PFSK-1 (cell line): ENCODE data around the gene SARDH.

ENCODE experiments used
- FOXP2 ChIP-seq: optimal IDR thresholded peaks from 2 replicates; pipeline ENCODE3; 2011; ENCODE audit warnings: borderline replicate concordance, control low read depth, inconsistent platforms; ENCODE audit not compliant: insufficient read depth; ENCODE audit errors: extremely low read length, extremely low read depth
- POLR2AphosphoS5 ChIP-seq: IDR thresholded peaks from 2 replicates; pipeline ENCODE4 v1.6.1; 2012; ENCODE audit warnings: low read depth, mild to moderate bottlenecking, control low read depth, low read length, moderate library complexity
- REST ChIP-seq, 2 experiments: IDR thresholded peaks; 2 replicates each; pipeline versions ENCODE4 v1.6.1 to v1.8.0; 2011 to 2012; ENCODE audit warnings: low read depth in 2 of 2, low read length in 2 of 2, control low read depth in 1 of 2, inconsistent platforms in 1 of 2, mild to moderate bottlenecking in 1 of 2, moderate library complexity in 1 of 2; ENCODE audit not compliant: insufficient read depth in 1 of 2
- SIN3A ChIP-seq: IDR thresholded peaks from 2 replicates; pipeline ENCODE4 v1.6.1; 2012; ENCODE audit warnings: mild to moderate bottlenecking, low read length, moderate library complexity, borderline replicate concordance; ENCODE audit not compliant: insufficient read depth

GRCh38 chr9:133730994-133731715 lies 7.0 kb downstream of the SARDH start:
- TF ChIP-seq REST (IDR thresholded peaks at IDR 0.05; ENCODE audit: insufficient read depth in 1 of 2, low read depth in 2 of 2, low read length in 2 of 2): no peak
- no peak for TF ChIP-seq FOXP2
- TF ChIP-seq POLR2AphosphoS5: no peak
- no peak for TF ChIP-seq SIN3A
